Measurements from ENCODE around the gene SIGLEC1. TPM values are rescaled to one million over a fixed set of nuclear protein-coding genes. Genes with fewer than 3 reads are reported as not detected.

The SIGLEC1 gene
- total RNA-seq, 4 donors from 2014 or later: 1.0 to 7.9 (median 3.4) TPM

DNA sequence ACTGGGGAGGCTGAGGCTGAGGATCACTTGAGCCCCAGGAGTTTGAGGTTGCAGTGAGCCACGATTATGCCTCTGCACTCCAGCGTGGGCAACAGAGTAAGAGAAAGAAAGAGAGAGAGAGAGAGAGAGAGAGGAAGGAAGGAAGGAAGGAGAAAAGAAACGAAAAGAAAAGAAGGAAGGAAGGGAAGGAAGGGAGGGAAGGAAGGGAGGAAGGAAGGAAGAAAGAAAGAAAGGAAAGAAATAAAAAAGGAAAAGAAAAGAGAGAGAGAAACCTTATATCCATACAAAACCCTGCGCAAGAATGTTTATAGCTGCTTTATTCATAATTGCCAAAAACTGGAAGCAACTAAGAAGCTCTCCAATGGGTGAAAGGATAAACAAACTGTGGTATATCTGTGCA lies 12.0 kb upstream of the SIGLEC1 start:
- Histone ChIP-seq H3K27me3 (no peaks in the 10 kb centered on the region), H3K27ac (no peak overlapping the region), H3K4me3 (no peak overlapping the region), H3K9me3 (no peaks in the 10 kb centered on the region), H3K36me3 (no peaks in the 10 kb centered on the region), H3K4me1 (no peaks in the 10 kb centered on the region)
- intact Hi-C loops (cut with DNase I; ENCODE audit: low total_unique reads): no loop called here
- no peak for TF ChIP-seq POLR2A (IDR thresholded peaks at IDR 0.05)
- TF ChIP-seq, protein P1, sequence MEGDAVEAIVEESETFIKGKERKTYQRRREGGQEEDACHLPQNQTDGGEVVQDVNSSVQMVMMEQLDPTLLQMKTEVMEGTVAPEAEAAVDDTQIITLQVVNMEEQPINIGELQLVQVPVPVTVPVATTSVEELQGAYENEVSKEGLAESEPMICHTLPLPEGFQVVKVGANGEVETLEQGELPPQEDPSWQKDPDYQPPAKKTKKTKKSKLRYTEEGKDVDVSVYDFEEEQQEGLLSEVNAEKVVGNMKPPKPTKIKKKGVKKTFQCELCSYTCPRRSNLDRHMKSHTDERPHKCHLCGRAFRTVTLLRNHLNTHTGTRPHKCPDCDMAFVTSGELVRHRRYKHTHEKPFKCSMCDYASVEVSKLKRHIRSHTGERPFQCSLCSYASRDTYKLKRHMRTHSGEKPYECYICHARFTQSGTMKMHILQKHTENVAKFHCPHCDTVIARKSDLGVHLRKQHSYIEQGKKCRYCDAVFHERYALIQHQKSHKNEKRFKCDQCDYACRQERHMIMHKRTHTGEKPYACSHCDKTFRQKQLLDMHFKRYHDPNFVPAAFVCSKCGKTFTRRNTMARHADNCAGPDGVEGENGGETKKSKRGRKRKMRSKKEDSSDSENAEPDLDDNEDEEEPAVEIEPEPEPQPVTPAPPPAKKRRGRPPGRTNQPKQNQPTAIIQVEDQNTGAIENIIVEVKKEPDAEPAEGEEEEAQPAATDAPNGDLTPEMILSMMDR (IDR thresholded peaks at IDR 0.05): no peak
- no peak for DNase-seq

DNA sequence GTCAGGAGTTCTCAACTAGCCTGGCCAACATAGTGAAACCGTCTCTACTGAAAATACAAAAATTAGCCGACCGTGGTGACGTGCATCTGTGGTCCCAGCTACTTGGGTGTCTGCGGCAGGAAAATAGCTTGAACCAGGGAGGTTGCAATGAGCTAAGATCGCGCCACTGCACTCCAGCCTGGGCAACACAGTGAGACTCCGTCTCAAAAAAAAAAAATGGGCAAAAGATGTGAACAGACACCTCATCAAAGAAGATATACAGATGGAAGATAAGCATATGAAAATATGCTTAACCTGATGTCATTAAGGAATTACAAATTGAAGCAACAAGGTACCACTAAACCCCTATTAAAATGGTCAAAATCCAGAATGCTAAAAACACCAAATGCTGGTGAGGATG lies 10.9 kb upstream of the SIGLEC1 start:
- no peak overlapping the region for H3K4me3 ChIP-seq
- H3K9me3 ChIP-seq: no peaks in the 10 kb centered on the region
- no peak overlapping the region for H3K27ac ChIP-seq
- H3K27me3 ChIP-seq: no peaks in the 10 kb centered on the region
- no peak for TF ChIP-seq POLR2A (IDR thresholded peaks at IDR 0.05)
- TF ChIP-seq, protein P1 (IDR thresholded peaks at IDR 0.05): no peak
- no peaks in the 10 kb centered on the region for H3K36me3 ChIP-seq
- H3K4me1 ChIP-seq: no peaks in the 10 kb centered on the region
- intact Hi-C loops (cut with DNase I; ENCODE audit: low total_unique reads): no loop called here
- no peak for DNase-seq

GRCh38 chr20:3721912-3722311 lies 9.5 kb upstream of the SIGLEC1 start:
- no peaks in the 10 kb centered on the region for H3K4me1 ChIP-seq
- H3K9me3 ChIP-seq: no peaks in the 10 kb centered on the region
- no peaks in the 10 kb centered on the region for H3K36me3 ChIP-seq
- no peak overlapping the region for H3K4me3 ChIP-seq
- TF ChIP-seq, protein P1 (IDR thresholded peaks at IDR 0.05): no peak
- no peak for TF ChIP-seq POLR2A (IDR thresholded peaks at IDR 0.05)
- DNase-seq: no peak
- intact Hi-C loops (cut with DNase I; ENCODE audit: low total_unique reads): no loop called here
- no peaks in the 10 kb centered on the region for H3K27me3 ChIP-seq
- no peak overlapping the region for H3K27ac ChIP-seq

DNA sequence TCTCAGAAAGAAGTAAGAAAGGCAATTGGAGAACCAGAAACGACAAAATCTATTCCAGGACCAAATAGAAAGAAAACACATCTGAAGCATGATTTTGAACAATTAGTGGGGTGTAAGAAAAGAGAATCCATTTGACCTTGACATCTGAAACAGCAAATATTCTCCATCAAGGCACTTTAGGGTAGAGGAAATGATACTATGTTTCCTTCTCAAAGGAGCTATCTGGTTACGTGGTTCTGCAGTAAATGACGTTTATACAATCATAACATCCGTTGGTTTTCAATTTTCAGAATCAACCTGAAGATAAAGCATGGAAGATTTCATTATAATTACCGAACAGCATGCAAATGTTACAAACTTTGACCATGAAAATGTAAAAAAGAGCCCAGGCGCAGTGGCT lies 8.2 kb upstream of the SIGLEC1 start:
- intact Hi-C loops (cut with DNase I; ENCODE audit: low total_unique reads): no loop called here
- H3K4me1 ChIP-seq: no peaks in the 10 kb centered on the region
- H3K27ac ChIP-seq: no peak overlapping the region
- no peak overlapping the region for H3K4me3 ChIP-seq
- H3K36me3 ChIP-seq: no peaks in the 10 kb centered on the region
- no peak for TF ChIP-seq POLR2A (IDR thresholded peaks at IDR 0.05)
- TF ChIP-seq, protein P1 (IDR thresholded peaks at IDR 0.05): no peak
- no peaks in the 10 kb centered on the region for H3K27me3 ChIP-seq
- DNase-seq: no peak
- no peaks in the 10 kb centered on the region for H3K9me3 ChIP-seq

GRCh38 chr20:3720068-3720467 lies 7.7 kb upstream of the SIGLEC1 start:
- Histone ChIP-seq H3K4me1 (no peaks in the 10 kb centered on the region), H3K27ac (no peak overlapping the region), H3K4me3 (no peak overlapping the region), H3K9me3 (no peaks in the 10 kb centered on the region), H3K27me3 (no peaks in the 10 kb centered on the region), H3K36me3 (no peaks in the 10 kb centered on the region)
- intact Hi-C loops (cut with DNase I; ENCODE audit: low total_unique reads): no loop called here
- DNase-seq: no peak
- TF ChIP-seq, protein P1 (IDR thresholded peaks at IDR 0.05): no peak
- TF ChIP-seq POLR2A (IDR thresholded peaks at IDR 0.05): no peak
